Measurements from ENCODE around the gene RGS2. TPM values are rescaled to one million over a fixed set of nuclear protein-coding genes. Genes with fewer than 3 reads are reported as not detected.

Gene RGS2
- total RNA-seq, 1 donor from 2014 or later: 11.9 TPM

- H3K4me1 ChIP-seq: peaks cover 0 to 4% of the 10 kb centered on the region in 2 donors
- no peaks in the 10 kb centered on the region for H3K36me3 ChIP-seq
- intact Hi-C loops (cut with DNase I): loop anchor here (5.0 kb wide), 1 partner anchor 81 kb away; no protein-coding TSS in a partner anchor
- H3K4me3 ChIP-seq: no peak overlapping the region
- no peak for DNase-seq (ENCODE audit: low spot score in 2 of 2)
- no peak overlapping the region for H3K27ac ChIP-seq
- no peaks in the 10 kb centered on the region for H3K9me3 ChIP-seq
- no peak for TF ChIP-seq CTCF (IDR thresholded peaks at IDR 0.05)
- H3K27me3 ChIP-seq: no peaks in the 10 kb centered on the region
These were observed 12.5 kb downstream of the RGS2 start for GRCh38 chr1:192821296-192821695.

GRCh38 chr1:192824511-192824910 lies 15.7 kb downstream of the RGS2 start:
- no peak for TF ChIP-seq CTCF (IDR thresholded peaks at IDR 0.05)
- H3K9me3 ChIP-seq: no peaks in the 10 kb centered on the region
- intact Hi-C loops (cut with DNase I): loop anchor here (5.0 kb wide), 1 partner anchor 78 kb away; no protein-coding TSS in a partner anchor
- H3K4me3 ChIP-seq: no peak overlapping the region
- H3K27ac ChIP-seq: peak overlapping the region; percentile 5 to 53
- peaks cover 0 to 11% of the 10 kb centered on the region in 2 donors for H3K4me1 ChIP-seq
- H3K27me3 ChIP-seq: no peaks in the 10 kb centered on the region
- no peaks in the 10 kb centered on the region for H3K36me3 ChIP-seq
- DNase-seq (ENCODE audit: low spot score in 2 of 2): no peak

- Histone ChIP-seq H3K4me3 (no peak overlapping the region), H3K27ac (peak overlapping the region; percentile 41 to 59), H3K27me3 (no peaks in the 10 kb centered on the region), H3K9me3 (no peaks in the 10 kb centered on the region), H3K4me1 (peaks cover 0 to 11% of the 10 kb centered on the region in 2 donors), H3K36me3 (no peaks in the 10 kb centered on the region)
- intact Hi-C loops (cut with DNase I): loop anchor here (2.0 to 5.0 kb wide), 2 partner anchors 18 to 295 kb away; partner anchors contain the start of genes CDC73 and RGS2
- peak in 1 of 2 donors; percentile 70 for DNase-seq (ENCODE audit: low spot score in 2 of 2)
- TF ChIP-seq CTCF (IDR thresholded peaks at IDR 0.05): no peak
These were observed 18.1 kb downstream of the RGS2 start for GRCh38 chr1:192826791-192827546.

- intact Hi-C loops (cut with DNase I): no loop called here
- Histone ChIP-seq H3K4me1 (peaks cover 0 to 21% of the 10 kb centered on the region in 2 donors), H3K9me3 (no peaks in the 10 kb centered on the region), H3K36me3 (no peaks in the 10 kb centered on the region), H3K4me3 (no peak overlapping the region), H3K27me3 (no peaks in the 10 kb centered on the region), H3K27ac (no peak overlapping the region)
- no peak for TF ChIP-seq CTCF (IDR thresholded peaks at IDR 0.05)
- no peak for DNase-seq (ENCODE audit: low spot score in 2 of 2)
These were observed 21.9 kb downstream of the RGS2 start for GRCh38 chr1:192830595-192831246.

- Histone ChIP-seq H3K27me3 (no peaks in the 10 kb centered on the region), H3K4me1 (peaks cover 0 to 15% of the 10 kb centered on the region in 2 donors), H3K36me3 (no peaks in the 10 kb centered on the region), H3K4me3 (no peak overlapping the region), H3K9me3 (no peaks in the 10 kb centered on the region), H3K27ac (no peak overlapping the region)
- TF ChIP-seq CTCF (IDR thresholded peaks at IDR 0.05): no peak
- DNase-seq (ENCODE audit: low spot score in 2 of 2): no peak
- intact Hi-C loops (cut with DNase I): no loop called here
These were observed 23.0 kb downstream of the RGS2 start for GRCh38 chr1:192831706-192832355.
